H9 (cell line): Measurements from ENCODE around the gene LRMDA. TPM values are rescaled to one million over a fixed set of nuclear protein-coding genes. Genes with fewer than 3 reads are reported as not detected.

Experiments used
- DNase-seq: peaks from one replicate; pipeline ENCODE4 v3.0.0-alpha.2; 2017
- H2AFZ ChIP-seq: one replicate; pipeline ENCODE4 v1.6.1; 2013; ENCODE audit warnings: mild to moderate bottlenecking, low read length, control low read depth, moderate library complexity
- H2AK5ac ChIP-seq: 2 replicates; pipeline ENCODE4 v1.6.1; 2013; ENCODE audit warnings: low read length, control low read depth, mixed read lengths; ENCODE audit not compliant: insufficient read length
- H2BK120ac ChIP-seq: one replicate; pipeline ENCODE4 v1.6.1; 2013; ENCODE audit warnings: low read depth, mild to moderate bottlenecking, low read length, control low read depth, inconsistent platforms; ENCODE audit not compliant: poor library complexity, severe bottlenecking
- H2BK12ac ChIP-seq: 2 replicates; pipeline ENCODE4 v1.6.1; 2013; ENCODE audit warnings: low read length, control low read depth, mixed read lengths, low read depth; ENCODE audit not compliant: insufficient read length
- H2BK15ac ChIP-seq: 2 replicates; pipeline ENCODE4 v1.6.1; 2013; ENCODE audit warnings: low read depth, low read length, control low read depth
- H2BK20ac ChIP-seq: one replicate; pipeline ENCODE4 v1.6.1; 2013; ENCODE audit warnings: low read depth, mild to moderate bottlenecking, low read length, control low read depth, inconsistent platforms; ENCODE audit not compliant: poor library complexity, severe bottlenecking
- H2BK5ac ChIP-seq: 2 replicates; pipeline ENCODE4 v1.6.1; 2013; ENCODE audit warnings: low read length, control low read depth, mixed read lengths; ENCODE audit not compliant: insufficient read length
- H3K14ac ChIP-seq: 2 replicates; pipeline ENCODE4 v1.6.1; 2013; ENCODE audit warnings: low read length, control low read depth; ENCODE audit not compliant: insufficient read depth
- H3K18ac ChIP-seq: 2 replicates; pipeline ENCODE4 v1.6.1; 2013; ENCODE audit warnings: low read depth, mild to moderate bottlenecking, mixed read lengths, low read length, control low read depth; ENCODE audit not compliant: insufficient read length
- H3K23ac ChIP-seq: 2 replicates; pipeline ENCODE4 v1.6.1; 2013; ENCODE audit warnings: low read length, control low read depth, mixed read lengths, low read depth; ENCODE audit not compliant: insufficient read length
- H3K23me2 ChIP-seq: 2 replicates; pipeline ENCODE4 v1.6.1; 2013; ENCODE audit warnings: low read depth, mild to moderate bottlenecking, mixed read lengths, low read length, control low read depth; ENCODE audit not compliant: insufficient read length, poor library complexity, severe bottlenecking
- H3K27ac ChIP-seq: 2 replicates; pipeline ENCODE4 v1.5.1; 2013; ENCODE audit warnings: low read length, control low read depth, mixed read lengths, low read depth; ENCODE audit not compliant: insufficient read length
- H3K27me3 ChIP-seq: 2 replicates; pipeline ENCODE4 v1.6.1; 2013; ENCODE audit warnings: low read length, control low read depth, inconsistent platforms; ENCODE audit not compliant: insufficient read depth
- H3K4ac ChIP-seq: 2 replicates; pipeline ENCODE4 v1.6.1; 2013; ENCODE audit warnings: low read depth, mild to moderate bottlenecking, control low read depth, inconsistent platforms, low read length, moderate library complexity
- H3K4me1 ChIP-seq: 2 replicates; pipeline ENCODE4 v1.6.1; 2013; ENCODE audit warnings: low read length, control low read depth, inconsistent platforms; ENCODE audit not compliant: insufficient read depth
- H3K4me2 ChIP-seq: 2 replicates; pipeline ENCODE4 v1.6.1; 2013; ENCODE audit warnings: low read length, control low read depth, mixed read lengths; ENCODE audit not compliant: insufficient read length, insufficient read depth
- H3K56ac ChIP-seq: 2 replicates; pipeline ENCODE4 v1.6.1; 2013; ENCODE audit warnings: low read depth, mild to moderate bottlenecking, mixed read lengths, low read length, control low read depth; ENCODE audit not compliant: insufficient read length
- H3K79me1 ChIP-seq: 2 replicates; pipeline ENCODE4 v1.6.1; 2013; ENCODE audit warnings: low read depth, mild to moderate bottlenecking, moderate library complexity, low read length, control low read depth, inconsistent platforms; ENCODE audit not compliant: insufficient read depth, poor library complexity, severe bottlenecking
- H3K79me2 ChIP-seq: 2 replicates; pipeline ENCODE4 v1.6.1; 2013; ENCODE audit warnings: low read length, control low read depth, inconsistent platforms; ENCODE audit not compliant: insufficient read depth
- H3K9ac ChIP-seq: 2 replicates; pipeline ENCODE4 v1.6.1; 2013; ENCODE audit warnings: low read length, control low read depth, mixed read lengths; ENCODE audit not compliant: insufficient read length; ENCODE audit errors: extremely low read depth
- H3K9me3 ChIP-seq: one replicate; pipeline ENCODE4 v1.6.1; 2013; ENCODE audit warnings: low read depth, low read length, inconsistent platforms; ENCODE audit not compliant: control insufficient read depth
- H3T11ph ChIP-seq: one replicate; pipeline ENCODE4 v1.6.1; 2013; ENCODE audit warnings: mild to moderate bottlenecking, low read length, control low read depth, inconsistent platforms
- H4K20me1 ChIP-seq: one replicate; pipeline ENCODE4 v1.6.1; 2013; ENCODE audit not compliant: control insufficient read depth, insufficient read length, insufficient read depth
- H4K5ac ChIP-seq: 2 replicates; pipeline ENCODE4 v1.6.1; 2013; ENCODE audit warnings: low read depth, mild to moderate bottlenecking, mixed read lengths, low read length, control low read depth; ENCODE audit not compliant: insufficient read length
- H4K8ac ChIP-seq: replicated peaks from 2 replicates; pipeline ENCODE4 v1.6.1; 2013; ENCODE audit warnings: low read length, control low read depth, mixed read lengths, low read depth; ENCODE audit not compliant: insufficient read length
- H4K91ac ChIP-seq: 2 replicates; pipeline ENCODE4 v1.6.1; 2013; ENCODE audit warnings: low read depth, mild to moderate bottlenecking, moderate library complexity, mixed read lengths, low read length, control low read depth; ENCODE audit not compliant: insufficient read length
- H3K27ac Mint-ChIP-seq, 3 experiments: 2 replicates in 2 of 3; 3 replicates in 1 of 3; pipeline ENCODE4 v1.8.0; 2020 to 2021; ENCODE audit warnings: mixed read lengths in 3 of 3, mild to moderate bottlenecking in 1 of 3, moderate library complexity in 1 of 3
- H3K27me3 Mint-ChIP-seq: 2 replicates; pipeline ENCODE4 v1.8.0; 2021; ENCODE audit warnings: low read depth, mild to moderate bottlenecking, moderate library complexity, mixed read lengths
- H3K36me3 Mint-ChIP-seq, 3 experiments: 2 replicates in 2 of 3; 3 replicates in 1 of 3; pipeline ENCODE4 v1.8.0; 2020 to 2021; ENCODE audit warnings: low read depth in 3 of 3, mixed read lengths in 3 of 3; ENCODE audit not compliant: insufficient read depth in 1 of 3
- H3K4me1 Mint-ChIP-seq, 2 experiments: 2 replicates each; pipeline ENCODE4 v1.8.0; 2020; ENCODE audit warnings: mixed read lengths in 2 of 2
- H3K4me3 Mint-ChIP-seq, 2 experiments: 2 replicates in 1 of 2; 3 replicates in 1 of 2; pipeline ENCODE4 v1.8.0; 2020 to 2021; ENCODE audit warnings: mild to moderate bottlenecking in 2 of 2, mixed read lengths in 2 of 2, moderate library complexity in 1 of 2
- H3K9me3 Mint-ChIP-seq, 2 experiments: 2 replicates in 1 of 2; 3 replicates in 1 of 2; pipeline ENCODE4 v1.8.0; 2020; ENCODE audit warnings: mild to moderate bottlenecking in 2 of 2, mixed read lengths in 2 of 2, moderate library complexity in 1 of 2
- CTCF ChIP-seq: fragments of 200-600 bp; sonication (generic); conservative IDR thresholded peaks from 3 replicates; pipeline ENCODE4 v1.8.0; 2021; ENCODE audit warnings: antibody characterized with exemption, mild to moderate bottlenecking
- WGBS: extraction: QIAGEN DNeasy Blood & Tissue Kit; methylation state at CpG from one replicate; pipeline ENCODE4 v1.1.7; 2013; ENCODE audit warnings: missing lambda C conversion rate, low lambda C conversion rate, mixed read lengths; ENCODE audit not compliant: insufficient read length; ENCODE audit errors: extremely low coverage; 5-methylcytosine and 5-hydroxymethylcytosine counted together
- total RNA-seq: library from RNA; stranded (reverse); gene quantifications from 2 replicates; pipeline ENCODE4 v1.2.1, GENCODE V29; 2021

LRMDA gene
- total RNA-seq, 1 experiment from 2014 or later, result 1.8 TPM

- Histone ChIP-seq H3K9me3 (peaks cover 7% of the 10 kb centered on the region), H3K56ac (no peak overlapping the region), H3K27ac (no peak overlapping the region), H3K4me1 (peaks cover 8% of the 10 kb centered on the region; the same call in 1 of the 2 replicates), H2BK12ac (no peak overlapping the region), H2BK120ac (no peak overlapping the region), H3K18ac (no peak overlapping the region), H3K4ac (no peak overlapping the region), H3K23ac (no peak overlapping the region), H3T11ph (no peak overlapping the region), H2BK5ac (no peak overlapping the region), H3K27me3 (no peaks in the 10 kb centered on the region), H4K91ac (no peak overlapping the region), H4K5ac (no peak overlapping the region), H3K23me2 (no peaks in the 10 kb centered on the region), H3K14ac (no peak overlapping the region), H2BK20ac (no peak overlapping the region), H2AK5ac (no peak overlapping the region), H3K9ac (no peak overlapping the region), H2AFZ (no peak overlapping the region), H3K79me1 (no peaks in the 10 kb centered on the region), H2BK15ac (no peak overlapping the region), H4K8ac (no peak overlapping the region), H4K20me1 (no peaks in the 10 kb centered on the region), H3K4me2 (no peak overlapping the region), H3K79me2 (no peaks in the 10 kb centered on the region)
- no peak for TF ChIP-seq CTCF
- Mint-ChIP-seq H3K4me1 (peaks cover 32 to 38% of the 10 kb centered on the region in 2 experiments), H3K9me3 (peaks cover 39 to 48% of the 10 kb centered on the region in 2 experiments), H3K36me3 (peaks cover 27 to 57% (median 27%) of the 10 kb centered on the region in 3 experiments), H3K4me3 (no peak overlapping the region), H3K27ac (no peak overlapping the region), H3K27me3 (peaks cover 6% of the 10 kb centered on the region)
- WGBS, result 100% methylated on average over 1 of the region's 1 CpG
- DNase-seq, result no peak
Measured at GRCh38 chr10:76152186-76152585, 720.8 kb downstream of the LRMDA start.
